SU-DHL-6 (cell line): ENCODE results near the gene KLHL29.

Experiments used
- H2AFZ ChIP-seq: fragments of 200-600 bp; sonication (generic); 2 replicates; pipeline ENCODE4 v1.6.1; 2014; ENCODE audit warnings: low read depth, mild to moderate bottlenecking, moderate library complexity, mixed read lengths, antibody characterized with exemption, low read length; ENCODE audit not compliant: severe bottlenecking
- H3F3A ChIP-seq: fragments of 200-600 bp; shearing (Covaris generic); 2 replicates; pipeline ENCODE4 v1.6.0; 2016; ENCODE audit warnings: antibody characterized with exemption, mild to moderate bottlenecking; ENCODE audit not compliant: insufficient read depth
- H3K27ac ChIP-seq: fragments of 200-600 bp; sonication (generic); 2 replicates; pipeline ENCODE4 v1.5.1; 2016; ENCODE audit warnings: low read depth, mild to moderate bottlenecking, low read length, moderate library complexity, mixed read lengths
- H3K27me3 ChIP-seq: fragments of 200-600 bp; sonication (generic), shearing (Covaris generic); 2 replicates; pipeline ENCODE4 v1.6.0; 2014; ENCODE audit warnings: mild to moderate bottlenecking, low read length
- H3K36me3 ChIP-seq: fragments of 200-600 bp; sonication (generic); 2 replicates; pipeline ENCODE4 v1.6.1; 2014; ENCODE audit warnings: mild to moderate bottlenecking, low read length, mixed read lengths
- H3K4me2 ChIP-seq: fragments of 300-600, 200-600 bp; shearing (Covaris generic), sonication (generic); 2 replicates; pipeline ENCODE4 v1.6.0; 2014; ENCODE audit warnings: low read length, low read depth, mild to moderate bottlenecking; ENCODE audit not compliant: poor library complexity, severe bottlenecking
- H3K4me3 ChIP-seq: fragments of 200-600 bp; sonication (generic); 2 replicates; pipeline ENCODE4 v1.5.1; 2014; ENCODE audit warnings: antibody characterized with exemption, low read length, mild to moderate bottlenecking, mixed read lengths; ENCODE audit not compliant: insufficient read depth, poor library complexity, severe bottlenecking
- H3K79me2 ChIP-seq: fragments of 200-600 bp; sonication (generic); 2 replicates; pipeline ENCODE4 v1.6.1; 2014; ENCODE audit warnings: mild to moderate bottlenecking, low read length, moderate library complexity; ENCODE audit not compliant: insufficient read depth
- H3K9ac ChIP-seq: fragments of 200-600 bp; sonication (generic); 2 replicates; pipeline ENCODE4 v1.7.0; 2014; ENCODE audit warnings: mild to moderate bottlenecking, low read length
- H3K9me2 ChIP-seq: fragments of 200-600 bp; sonication (generic); replicated peaks from 2 replicates; pipeline ENCODE4 v1.6.1; 2014; ENCODE audit warnings: low read length; ENCODE audit not compliant: insufficient read depth
- H3K9me3 ChIP-seq: fragments of 200-600 bp; sonication (generic); 2 replicates; pipeline ENCODE4 v1.6.1; 2014; ENCODE audit warnings: low read length, mixed read lengths; ENCODE audit not compliant: insufficient read depth
- H4K20me1 ChIP-seq: fragments of 200-600 bp; sonication (generic); 2 replicates; pipeline ENCODE4 v1.6.1; 2014; ENCODE audit warnings: low read depth, mild to moderate bottlenecking, antibody characterized with exemption, low read length, moderate library complexity, mixed read lengths
- CTCF ChIP-seq: fragments of 200-600 bp; sonication (generic); IDR thresholded peaks from one replicate; pipeline ENCODE4 v1.5.1; 2017; ENCODE audit warnings: antibody characterized with exemption, mild to moderate bottlenecking, low read length, moderate library complexity; ENCODE audit not compliant: insufficient read depth, poor library complexity, severe bottlenecking
- EZH2phosphoT487 ChIP-seq: fragments of 200-600 bp; sonication (generic), shearing (Covaris generic); conservative IDR thresholded peaks from 2 replicates; pipeline ENCODE4 v1.6.1; 2018; ENCODE audit warnings: mild to moderate bottlenecking, antibody characterized with exemption, low read length, moderate library complexity, mixed read lengths

Gene KLHL29

GRCh38 chr2:23509596-23510292 is 124.8 kb downstream of the KLHL29 start:
- H3K36me3 ChIP-seq = no peaks in the 10 kb centered on the region
- H2AFZ ChIP-seq = no peak overlapping the region
- no peak overlapping the region for H3K4me2 ChIP-seq
- no peak overlapping the region for H3K4me3 ChIP-seq
- H3K9ac ChIP-seq = no peak overlapping the region
- no peaks in the 10 kb centered on the region for H3K27me3 ChIP-seq
- no peaks in the 10 kb centered on the region for H3K9me2 ChIP-seq
- no peak overlapping the region for H3K27ac ChIP-seq
- H3F3A ChIP-seq = no peaks in the 10 kb centered on the region
- no peaks in the 10 kb centered on the region for H4K20me1 ChIP-seq
- H3K9me3 ChIP-seq = no peaks in the 10 kb centered on the region
- no peaks in the 10 kb centered on the region for H3K79me2 ChIP-seq
- TF ChIP-seq EZH2phosphoT487 (no peak), CTCF (no peak)

- Histone ChIP-seq H3K27ac (no peak overlapping the region), H3K27me3 (no peaks in the 10 kb centered on the region), H3K4me2 (no peak overlapping the region), H2AFZ (no peak overlapping the region), H3K9me3 (no peaks in the 10 kb centered on the region), H3F3A (no peaks in the 10 kb centered on the region), H3K4me3 (no peak overlapping the region), H3K79me2 (no peaks in the 10 kb centered on the region), H4K20me1 (no peaks in the 10 kb centered on the region), H3K9ac (no peak overlapping the region), H3K9me2 (no peaks in the 10 kb centered on the region), H3K36me3 (no peaks in the 10 kb centered on the region)
- TF ChIP-seq CTCF (no peak), EZH2phosphoT487 (no peak)
Observed at GRCh38 chr2:23510471-23510870, 125.5 kb downstream of the KLHL29 start.

- no peaks in the 10 kb centered on the region for H3K27me3 ChIP-seq
- H3K27ac ChIP-seq = no peak overlapping the region
- no peak overlapping the region for H3K4me2 ChIP-seq
- H3K9me3 ChIP-seq = no peaks in the 10 kb centered on the region
- H3F3A ChIP-seq = no peaks in the 10 kb centered on the region
- no peaks in the 10 kb centered on the region for H4K20me1 ChIP-seq
- no peak overlapping the region for H2AFZ ChIP-seq
- H3K36me3 ChIP-seq = no peaks in the 10 kb centered on the region
- no peak overlapping the region for H3K4me3 ChIP-seq
- TF ChIP-seq CTCF (no peak), EZH2phosphoT487 (no peak)
- H3K9ac ChIP-seq = no peak overlapping the region
- no peaks in the 10 kb centered on the region for H3K79me2 ChIP-seq
- H3K9me2 ChIP-seq = no peaks in the 10 kb centered on the region
Observed at GRCh38 chr2:23512778-23513177, 127.8 kb downstream of the KLHL29 start.
